Esophagus muscularis mucosa (tissue), 3 donors: ENCODE measurements around the gene C1orf74.

Source experiments
- CTCF ChIP-seq, 3 experiments: fragments of 200-600 bp in 2 of 3; fragments of 450-650 bp in 1 of 3; sonication (generic) in 2 of 3; IDR thresholded peaks; one replicate each; pipeline ENCODE4 v1.5.1; 2017 to 2019; ENCODE audit warnings: antibody characterized with exemption in 3 of 3, mild to moderate bottlenecking in 2 of 3, moderate library complexity in 1 of 3
- POLR2A ChIP-seq: fragments of 450-650 bp; IDR thresholded peaks from one replicate; pipeline ENCODE4 v1.6.1; 2017; ENCODE audit warnings: antibody characterized with exemption, moderate library complexity, mild to moderate bottlenecking, low read depth
- POLR2AphosphoS5 ChIP-seq, 2 donors: sonication (generic); formaldehyde crosslinking; IDR thresholded peaks; one replicate each; pipeline ENCODE4 v1.6.1; 2017; ENCODE audit warnings: antibody characterized with exemption in 2 of 2

DNA sequence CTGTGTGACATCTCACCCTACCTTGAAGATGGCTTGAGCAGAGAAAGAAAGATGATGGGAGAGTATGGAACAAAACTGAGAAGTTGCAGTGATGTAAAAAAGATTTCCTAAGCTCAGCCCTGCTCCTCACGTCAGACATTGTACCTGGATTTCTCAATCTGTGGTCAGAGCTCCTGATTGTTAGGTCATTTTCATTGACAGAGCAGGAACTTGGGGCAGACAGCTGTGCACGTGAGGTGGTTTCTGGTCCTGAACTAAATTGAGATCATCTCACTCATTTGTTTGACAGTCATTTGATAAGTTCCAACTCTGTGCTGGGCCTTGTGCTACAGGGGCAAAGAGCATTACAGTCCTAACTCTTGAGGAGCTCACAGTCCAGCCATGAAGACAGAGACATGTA is 18.3 kb downstream of the C1orf74 start:
- TF ChIP-seq POLR2A (no peak), CTCF (IDR thresholded peaks at IDR 0.05) (no peak), POLR2AphosphoS5 (IDR thresholded peaks at IDR 0.05) (no peak)
